Breast epithelium (tissue), 3 donors: ENCODE results near the gene SCGN.

Experiments
- CTCF ChIP-seq, 3 donors: fragments of 450-650 bp; IDR thresholded peaks; one replicate each; pipeline ENCODE4 v1.5.1; 2016 to 2017; ENCODE audit warnings: antibody characterized with exemption in 3 of 3, mild to moderate bottlenecking in 3 of 3, moderate library complexity in 3 of 3
- POLR2A ChIP-seq: fragments of 450-650 bp; IDR thresholded peaks from one replicate; pipeline ENCODE4 v1.6.1; 2016; ENCODE audit warnings: antibody characterized with exemption, mild to moderate bottlenecking, moderate library complexity
- POLR2AphosphoS5 ChIP-seq, 3 donors: sonication (generic); formaldehyde crosslinking; IDR thresholded peaks; one replicate each; pipeline ENCODE4 v1.6.1; 2017; ENCODE audit warnings: antibody characterized with exemption in 3 of 3

GRCh38 chr6:25746968-25747367 lies 95.0 kb downstream of the SCGN start:
- TF ChIP-seq CTCF (IDR thresholded peaks at IDR 0.05) (no peak), POLR2AphosphoS5 (IDR thresholded peaks at IDR 0.05) (no peak), POLR2A (no peak)
